CD4-positive, alpha-beta T cell (primary cell): ENCODE data around the gene MCAT. TPM values are rescaled to one million over a fixed set of nuclear protein-coding genes. Genes with fewer than 3 reads are reported as not detected.
A peak's percentile ranks its signal among the peaks of the same experiment; 100 is the strongest.
"Not testable (repeated sequence)": the region's sequence is repeated elsewhere in the genome, so short reads cannot be mapped to it uniquely, and the experiment has no call there.

ENCODE experiments used
- ATAC-seq: fragments of 200-7000 bp; cut with Tn5 transposase; one replicate; pipeline ENCODE4 v1.10.0; 2022; ENCODE audit warnings: mild to moderate bottlenecking; ENCODE audit not compliant: poor library complexity
- CTCF ChIA-PET: fragments of 350-600 bp; sonication (Branson Sonifier 250); formaldehyde crosslinking; loops from one replicate; lab custom pipeline; 2021; ENCODE audit warnings: antibody characterized with exemption, inconsistent platforms; lab: Charles Lee
- POLR2A ChIA-PET: fragments of 350-600 bp; sonication (Branson Sonifier 250); formaldehyde crosslinking; loops from one replicate; lab custom pipeline; 2021; ENCODE audit warnings: antibody characterized with exemption, inconsistent platforms; lab: Charles Lee
- DNase-seq, 14 experiments: peaks; one replicate each; pipeline ENCODE4 v3.0.0-alpha.2; 2013 to 2020; ENCODE audit warnings: mixed read lengths in 2 of 14
- H3K27ac ChIP-seq, 2 donors: one replicate each; pipeline versions ENCODE4 v1.5.1 to v1.7.0; 2013; ENCODE audit warnings: low read length in 2 of 2, low read depth in 1 of 2, mild to moderate bottlenecking in 1 of 2
- H3K27me3 ChIP-seq, 2 experiments: 1 replicate in 1 of 2; 2 replicates in 1 of 2; pipeline versions ENCODE4 v1.6.1 to v1.7.0; 2013; ENCODE audit warnings: low read length in 2 of 2, control low read depth in 1 of 2, mild to moderate bottlenecking in 1 of 2, moderate library complexity in 1 of 2; ENCODE audit not compliant: insufficient read depth in 2 of 2, control insufficient read depth in 1 of 2
- H3K36me3 ChIP-seq: one replicate; pipeline ENCODE4 v1.6.1; 2013; ENCODE audit warnings: low read length, control low read depth; ENCODE audit not compliant: insufficient read depth
- H3K4me1 ChIP-seq: one replicate; pipeline ENCODE4 v1.6.1; 2013; ENCODE audit warnings: low read length, control low read depth; ENCODE audit not compliant: insufficient read depth
- H3K4me3 ChIP-seq: one replicate; pipeline ENCODE4 v1.5.1; 2013; ENCODE audit warnings: mild to moderate bottlenecking, low read length, moderate library complexity
- H3K9me3 ChIP-seq, 2 experiments: 1 replicate in 1 of 2; 2 replicates in 1 of 2; pipeline versions ENCODE4 v1.6.1 to v1.7.0; 2013; ENCODE audit warnings: low read length in 2 of 2, mild to moderate bottlenecking in 2 of 2, control low read depth in 1 of 2, moderate library complexity in 1 of 2; ENCODE audit not compliant: control insufficient read depth in 1 of 2, insufficient read depth in 1 of 2
- H3K27ac Mint-ChIP-seq: one replicate; pipeline ENCODE4 v1.8.0; 2020; ENCODE audit warnings: mixed read lengths
- H3K27me3 Mint-ChIP-seq: one replicate; pipeline ENCODE4 v1.8.0; 2021; ENCODE audit warnings: mixed read lengths
- H3K36me3 Mint-ChIP-seq: one replicate; pipeline ENCODE4 v1.8.0; 2021; ENCODE audit warnings: low read depth, mixed read lengths
- H3K4me1 Mint-ChIP-seq: one replicate; pipeline ENCODE4 v1.8.0; 2021; ENCODE audit warnings: low read depth, mixed read lengths
- H3K4me3 Mint-ChIP-seq: one replicate; pipeline ENCODE4 v1.8.0; 2020; ENCODE audit warnings: mild to moderate bottlenecking, mixed read lengths
- H3K9me3 Mint-ChIP-seq: one replicate; pipeline ENCODE4 v1.8.0; 2020; ENCODE audit warnings: mixed read lengths
- intact Hi-C, 2 experiments: fragments of 100-400 bp; cut with DNase I in 1 of 2; cut with micrococcal nuclease in 1 of 2; formaldehyde crosslinking; loops; one replicate each; pipeline versions ENCODE4 v1.15.1 to v1.9.0; 2023 to 2025; cut with DNase I, micrococcal nuclease
- total RNA-seq, 174 experiments: library from RNA in 2 of 174; stranded (reverse) in 2 of 174; gene quantifications; one replicate each; pipeline ENCODE4 v1.2.3 and lab custom pipeline; 2021 to 2026
- TF ChIP-seq, protein P1 (sequence below): fragments of 200-600 bp; IDR thresholded peaks from one replicate; pipeline ENCODE4 v1.8.0; 2022; ENCODE audit warnings: antibody characterized with exemption, mild to moderate bottlenecking

MCAT gene
- total RNA-seq, 2 experiments from 2014 or later = 16.1 to 18.0 TPM

DNA sequence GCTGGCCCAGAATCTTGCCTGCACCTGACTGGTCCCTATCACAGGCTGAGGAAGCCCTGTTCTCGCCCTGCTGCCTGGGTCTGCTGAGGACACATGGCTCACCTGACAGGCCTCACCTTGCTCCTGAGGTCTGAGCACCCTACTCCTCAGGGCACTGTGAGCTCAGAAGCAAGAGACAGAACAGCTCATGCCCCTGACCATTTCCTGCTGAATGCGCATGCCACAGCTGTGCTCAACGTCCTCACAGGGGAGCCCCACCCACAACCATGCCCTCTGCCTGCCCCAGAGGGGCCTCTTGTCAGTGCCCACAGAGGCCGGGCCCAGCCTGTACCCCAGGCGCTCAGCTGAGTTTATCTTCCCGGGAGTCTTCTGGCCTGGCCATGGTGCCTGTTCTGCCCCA, 5.4 kb upstream of the MCAT start:
- no peak for ATAC-seq
- peaks cover 0 to 3% of the 10 kb centered on the region in 2 experiments for H3K9me3 ChIP-seq
- H3K4me1 ChIP-seq = peaks cover 31% of the 10 kb centered on the region
- no peak overlapping the region for H3K27ac ChIP-seq
- Mint-ChIP-seq H3K27ac (peak overlapping the region; percentile 69), H3K4me3 (peak overlapping the region; percentile 60), H3K9me3 (no peaks in the 10 kb centered on the region), H3K4me1 (peaks cover 35% of the 10 kb centered on the region), H3K36me3 (peaks cover 4% of the 10 kb centered on the region), H3K27me3 (no peaks in the 10 kb centered on the region)
- H3K4me3 ChIP-seq = no peak overlapping the region
- no peaks in the 10 kb centered on the region for H3K27me3 ChIP-seq
- POLR2A ChIA-PET = interaction anchor here (1.0 kb wide), 1 partner anchor 39 kb away, joined by 5 read pairs; no protein-coding TSS in a partner anchor
- TF ChIP-seq, protein P1, sequence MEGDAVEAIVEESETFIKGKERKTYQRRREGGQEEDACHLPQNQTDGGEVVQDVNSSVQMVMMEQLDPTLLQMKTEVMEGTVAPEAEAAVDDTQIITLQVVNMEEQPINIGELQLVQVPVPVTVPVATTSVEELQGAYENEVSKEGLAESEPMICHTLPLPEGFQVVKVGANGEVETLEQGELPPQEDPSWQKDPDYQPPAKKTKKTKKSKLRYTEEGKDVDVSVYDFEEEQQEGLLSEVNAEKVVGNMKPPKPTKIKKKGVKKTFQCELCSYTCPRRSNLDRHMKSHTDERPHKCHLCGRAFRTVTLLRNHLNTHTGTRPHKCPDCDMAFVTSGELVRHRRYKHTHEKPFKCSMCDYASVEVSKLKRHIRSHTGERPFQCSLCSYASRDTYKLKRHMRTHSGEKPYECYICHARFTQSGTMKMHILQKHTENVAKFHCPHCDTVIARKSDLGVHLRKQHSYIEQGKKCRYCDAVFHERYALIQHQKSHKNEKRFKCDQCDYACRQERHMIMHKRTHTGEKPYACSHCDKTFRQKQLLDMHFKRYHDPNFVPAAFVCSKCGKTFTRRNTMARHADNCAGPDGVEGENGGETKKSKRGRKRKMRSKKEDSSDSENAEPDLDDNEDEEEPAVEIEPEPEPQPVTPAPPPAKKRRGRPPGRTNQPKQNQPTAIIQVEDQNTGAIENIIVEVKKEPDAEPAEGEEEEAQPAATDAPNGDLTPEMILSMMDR = no peak
- CTCF ChIA-PET = no interaction called here
- peak in 1 of 14 experiments; percentile 23 for DNase-seq
- no peaks in the 10 kb centered on the region for H3K36me3 ChIP-seq
- intact Hi-C loops = loop anchor here in 1 of 2 experiments (10.0 kb wide), 1 partner anchor 134 kb away; the partner anchor contains the start of gene PACSIN2

DNA sequence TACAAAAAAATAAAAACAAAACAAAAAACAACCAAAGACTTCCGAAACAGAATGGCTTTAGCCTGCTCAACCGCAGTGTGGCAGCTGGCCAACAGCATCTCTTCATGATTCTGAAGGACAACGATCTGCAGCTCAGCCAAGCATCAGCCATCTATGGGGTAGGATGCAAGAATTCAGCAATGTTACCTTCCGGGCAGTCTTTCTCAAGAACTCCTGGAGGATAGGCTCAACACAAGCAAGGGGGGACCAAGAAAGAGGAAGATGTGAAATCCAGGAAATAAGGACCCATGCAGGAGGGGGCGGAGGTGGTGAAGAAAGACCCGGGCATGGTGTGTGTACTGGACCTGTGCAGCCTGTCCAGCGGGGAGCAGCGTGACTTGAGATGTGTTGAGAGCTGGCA, 4.6 kb upstream of the MCAT start:
- no peaks in the 10 kb centered on the region for H3K9me3 Mint-ChIP-seq
- H3K27me3 Mint-ChIP-seq = no peaks in the 10 kb centered on the region
- TF ChIP-seq, protein P1 = no peak
- H3K9me3 ChIP-seq = peaks cover 0 to 4% of the 10 kb centered on the region in 2 experiments
- H3K27me3 ChIP-seq = no peaks in the 10 kb centered on the region
- H3K4me1 Mint-ChIP-seq = peaks cover 35% of the 10 kb centered on the region
- POLR2A ChIA-PET = no interaction called here
- peaks cover 4% of the 10 kb centered on the region for H3K36me3 Mint-ChIP-seq
- intact Hi-C loops = loop anchor here in 1 of 2 experiments (10.0 kb wide), 1 partner anchor 133 kb away; the partner anchor contains the start of gene PACSIN2
- H3K36me3 ChIP-seq = no peaks in the 10 kb centered on the region
- H3K4me1 ChIP-seq = peaks cover 31% of the 10 kb centered on the region
- peak overlapping the region; percentile 75 for H3K27ac Mint-ChIP-seq
- peak in 1 of 14 experiments; percentile 30 for DNase-seq
- no peak overlapping the region for H3K27ac ChIP-seq
- no peak for ATAC-seq
- no peak overlapping the region for H3K4me3 ChIP-seq
- CTCF ChIA-PET = no interaction called here
- peak overlapping the region; percentile 79 for H3K4me3 Mint-ChIP-seq

DNA sequence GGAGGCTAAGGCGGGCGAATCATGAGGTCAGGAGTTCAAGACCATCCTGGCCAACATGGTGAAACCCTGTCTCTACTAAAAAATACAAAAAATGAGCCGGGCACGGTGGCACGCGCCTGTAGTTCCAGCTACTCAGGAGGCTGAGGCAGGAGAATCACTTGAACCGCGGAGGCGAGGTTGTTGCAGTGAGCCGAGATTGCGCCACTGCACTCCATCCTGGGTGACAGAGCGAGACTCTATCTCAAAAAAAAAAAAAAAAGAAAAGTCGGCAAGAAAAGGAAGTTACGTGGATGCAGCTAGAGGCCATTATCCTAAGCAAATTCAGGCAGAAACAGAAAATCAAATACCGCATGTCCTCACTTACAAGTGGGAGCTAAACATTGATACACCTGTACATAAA, 3.1 kb upstream of the MCAT start:
- H3K4me3 ChIP-seq, CTCF ChIA-PET, H3K9me3 ChIP-seq, H3K27me3 Mint-ChIP-seq, H3K27ac ChIP-seq, H3K27me3 ChIP-seq, H3K9me3 Mint-ChIP-seq, H3K36me3 ChIP-seq, ATAC-seq, H3K36me3 Mint-ChIP-seq: not testable (repeated sequence)
- DNase-seq = peak in 2 of 14 experiments; percentile 33 to 45
- peak overlapping the region; percentile 20 for H3K4me3 Mint-ChIP-seq
- peak overlapping the region; percentile 75 for H3K27ac Mint-ChIP-seq
- peaks cover 35% of the 10 kb centered on the region for H3K4me1 Mint-ChIP-seq
- peaks cover 38% of the 10 kb centered on the region for H3K4me1 ChIP-seq
- intact Hi-C loops = loop anchor here in 1 of 2 experiments (10.0 kb wide), 1 partner anchor 132 kb away; the partner anchor contains the start of gene PACSIN2
- POLR2A ChIA-PET = interaction anchor here (0.6 to 4.7 kb wide), 2 partner anchors 12 to 41 kb away, joined by 3 to 28 read pairs; partner anchors contain the start of gene TTLL12

DNA sequence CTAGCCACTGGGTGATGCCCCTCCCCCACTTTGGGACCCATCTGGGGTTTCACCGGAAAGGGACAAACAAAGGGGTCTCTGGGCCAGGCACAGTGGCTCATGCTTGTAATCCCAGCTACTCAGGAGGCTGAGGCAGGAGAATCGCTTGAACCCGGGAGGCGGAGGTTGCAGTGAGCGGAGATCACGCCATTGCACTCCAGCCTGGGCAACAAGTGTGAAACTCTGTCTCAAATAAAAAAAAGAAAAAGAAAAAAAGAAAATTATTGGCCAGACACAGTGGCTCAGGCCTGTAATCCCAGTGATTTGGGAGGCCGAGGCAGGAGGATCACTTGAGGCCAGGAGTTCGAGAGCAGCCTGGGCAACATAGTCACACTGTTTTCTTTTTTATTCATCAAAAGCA, 2.2 kb upstream of the MCAT start:
- ATAC-seq, H3K36me3 ChIP-seq, H3K4me3 Mint-ChIP-seq, H3K27ac ChIP-seq, H3K27ac Mint-ChIP-seq, H3K36me3 Mint-ChIP-seq, H3K9me3 Mint-ChIP-seq, H3K27me3 Mint-ChIP-seq, CTCF ChIA-PET, H3K27me3 ChIP-seq, H3K4me3 ChIP-seq, H3K9me3 ChIP-seq, DNase-seq: not testable (repeated sequence)
- intact Hi-C loops = loop anchor here in 1 of 2 experiments (10.0 kb wide), 1 partner anchor 131 kb away; the partner anchor contains the start of gene PACSIN2
- H3K4me1 Mint-ChIP-seq = peaks cover 30% of the 10 kb centered on the region
- POLR2A ChIA-PET = interaction anchor here (4.7 kb wide), 1 partner anchor 42 kb away, joined by 28 read pairs; the partner anchor contains the start of gene TTLL12
- H3K4me1 ChIP-seq = peaks cover 30% of the 10 kb centered on the region
